H9 (cell line): ENCODE measurements around the gene FBXO5. TPM values are rescaled to one million over a fixed set of nuclear protein-coding genes. Genes with fewer than 3 reads are reported as not detected.
"Not testable (repeated sequence)": the region's sequence is repeated elsewhere in the genome, so short reads cannot be mapped to it uniquely, and the experiment has no call there.

ENCODE experiments used
- DNase-seq: peaks from one replicate; pipeline ENCODE4 v3.0.0-alpha.2; 2017
- H2AFZ ChIP-seq: one replicate; pipeline ENCODE4 v1.6.1; 2013; ENCODE audit warnings: mild to moderate bottlenecking, low read length, control low read depth, moderate library complexity
- H2AK5ac ChIP-seq: 2 replicates; pipeline ENCODE4 v1.6.1; 2013; ENCODE audit warnings: low read length, control low read depth, mixed read lengths; ENCODE audit not compliant: insufficient read length
- H2BK120ac ChIP-seq: one replicate; pipeline ENCODE4 v1.6.1; 2013; ENCODE audit warnings: low read depth, mild to moderate bottlenecking, low read length, control low read depth, inconsistent platforms; ENCODE audit not compliant: poor library complexity, severe bottlenecking
- H2BK12ac ChIP-seq: 2 replicates; pipeline ENCODE4 v1.6.1; 2013; ENCODE audit warnings: low read length, control low read depth, mixed read lengths, low read depth; ENCODE audit not compliant: insufficient read length
- H2BK15ac ChIP-seq: 2 replicates; pipeline ENCODE4 v1.6.1; 2013; ENCODE audit warnings: low read depth, low read length, control low read depth
- H2BK20ac ChIP-seq: one replicate; pipeline ENCODE4 v1.6.1; 2013; ENCODE audit warnings: low read depth, mild to moderate bottlenecking, low read length, control low read depth, inconsistent platforms; ENCODE audit not compliant: poor library complexity, severe bottlenecking
- H2BK5ac ChIP-seq: 2 replicates; pipeline ENCODE4 v1.6.1; 2013; ENCODE audit warnings: low read length, control low read depth, mixed read lengths; ENCODE audit not compliant: insufficient read length
- H3K14ac ChIP-seq: 2 replicates; pipeline ENCODE4 v1.6.1; 2013; ENCODE audit warnings: low read length, control low read depth; ENCODE audit not compliant: insufficient read depth
- H3K18ac ChIP-seq: 2 replicates; pipeline ENCODE4 v1.6.1; 2013; ENCODE audit warnings: low read depth, mild to moderate bottlenecking, mixed read lengths, low read length, control low read depth; ENCODE audit not compliant: insufficient read length
- H3K23ac ChIP-seq: 2 replicates; pipeline ENCODE4 v1.6.1; 2013; ENCODE audit warnings: low read length, control low read depth, mixed read lengths, low read depth; ENCODE audit not compliant: insufficient read length
- H3K23me2 ChIP-seq: 2 replicates; pipeline ENCODE4 v1.6.1; 2013; ENCODE audit warnings: low read depth, mild to moderate bottlenecking, mixed read lengths, low read length, control low read depth; ENCODE audit not compliant: insufficient read length, poor library complexity, severe bottlenecking
- H3K27ac ChIP-seq: 2 replicates; pipeline ENCODE4 v1.5.1; 2013; ENCODE audit warnings: low read length, control low read depth, mixed read lengths, low read depth; ENCODE audit not compliant: insufficient read length
- H3K27me3 ChIP-seq: 2 replicates; pipeline ENCODE4 v1.6.1; 2013; ENCODE audit warnings: low read length, control low read depth, inconsistent platforms; ENCODE audit not compliant: insufficient read depth
- H3K4ac ChIP-seq: 2 replicates; pipeline ENCODE4 v1.6.1; 2013; ENCODE audit warnings: low read depth, mild to moderate bottlenecking, control low read depth, inconsistent platforms, low read length, moderate library complexity
- H3K4me1 ChIP-seq: 2 replicates; pipeline ENCODE4 v1.6.1; 2013; ENCODE audit warnings: low read length, control low read depth, inconsistent platforms; ENCODE audit not compliant: insufficient read depth
- H3K4me2 ChIP-seq: 2 replicates; pipeline ENCODE4 v1.6.1; 2013; ENCODE audit warnings: low read length, control low read depth, mixed read lengths; ENCODE audit not compliant: insufficient read length, insufficient read depth
- H3K56ac ChIP-seq: 2 replicates; pipeline ENCODE4 v1.6.1; 2013; ENCODE audit warnings: low read depth, mild to moderate bottlenecking, mixed read lengths, low read length, control low read depth; ENCODE audit not compliant: insufficient read length
- H3K79me1 ChIP-seq: 2 replicates; pipeline ENCODE4 v1.6.1; 2013; ENCODE audit warnings: low read depth, mild to moderate bottlenecking, moderate library complexity, low read length, control low read depth, inconsistent platforms; ENCODE audit not compliant: insufficient read depth, poor library complexity, severe bottlenecking
- H3K79me2 ChIP-seq: 2 replicates; pipeline ENCODE4 v1.6.1; 2013; ENCODE audit warnings: low read length, control low read depth, inconsistent platforms; ENCODE audit not compliant: insufficient read depth
- H3K9ac ChIP-seq: 2 replicates; pipeline ENCODE4 v1.6.1; 2013; ENCODE audit warnings: low read length, control low read depth, mixed read lengths; ENCODE audit not compliant: insufficient read length; ENCODE audit errors: extremely low read depth
- H3K9me3 ChIP-seq: one replicate; pipeline ENCODE4 v1.6.1; 2013; ENCODE audit warnings: low read depth, low read length, inconsistent platforms; ENCODE audit not compliant: control insufficient read depth
- H3T11ph ChIP-seq: one replicate; pipeline ENCODE4 v1.6.1; 2013; ENCODE audit warnings: mild to moderate bottlenecking, low read length, control low read depth, inconsistent platforms
- H4K20me1 ChIP-seq: one replicate; pipeline ENCODE4 v1.6.1; 2013; ENCODE audit not compliant: control insufficient read depth, insufficient read length, insufficient read depth
- H4K5ac ChIP-seq: 2 replicates; pipeline ENCODE4 v1.6.1; 2013; ENCODE audit warnings: low read depth, mild to moderate bottlenecking, mixed read lengths, low read length, control low read depth; ENCODE audit not compliant: insufficient read length
- H4K8ac ChIP-seq: replicated peaks from 2 replicates; pipeline ENCODE4 v1.6.1; 2013; ENCODE audit warnings: low read length, control low read depth, mixed read lengths, low read depth; ENCODE audit not compliant: insufficient read length
- H4K91ac ChIP-seq: 2 replicates; pipeline ENCODE4 v1.6.1; 2013; ENCODE audit warnings: low read depth, mild to moderate bottlenecking, moderate library complexity, mixed read lengths, low read length, control low read depth; ENCODE audit not compliant: insufficient read length
- H3K27ac Mint-ChIP-seq, 3 experiments: 2 replicates in 2 of 3; 3 replicates in 1 of 3; pipeline ENCODE4 v1.8.0; 2020 to 2021; ENCODE audit warnings: mixed read lengths in 3 of 3, mild to moderate bottlenecking in 1 of 3, moderate library complexity in 1 of 3
- H3K27me3 Mint-ChIP-seq: 2 replicates; pipeline ENCODE4 v1.8.0; 2021; ENCODE audit warnings: low read depth, mild to moderate bottlenecking, moderate library complexity, mixed read lengths
- H3K36me3 Mint-ChIP-seq, 3 experiments: 2 replicates in 2 of 3; 3 replicates in 1 of 3; pipeline ENCODE4 v1.8.0; 2020 to 2021; ENCODE audit warnings: low read depth in 3 of 3, mixed read lengths in 3 of 3; ENCODE audit not compliant: insufficient read depth in 1 of 3
- H3K4me1 Mint-ChIP-seq, 2 experiments: 2 replicates each; pipeline ENCODE4 v1.8.0; 2020; ENCODE audit warnings: mixed read lengths in 2 of 2
- H3K4me3 Mint-ChIP-seq, 2 experiments: 2 replicates in 1 of 2; 3 replicates in 1 of 2; pipeline ENCODE4 v1.8.0; 2020 to 2021; ENCODE audit warnings: mild to moderate bottlenecking in 2 of 2, mixed read lengths in 2 of 2, moderate library complexity in 1 of 2
- H3K9me3 Mint-ChIP-seq, 2 experiments: 2 replicates in 1 of 2; 3 replicates in 1 of 2; pipeline ENCODE4 v1.8.0; 2020; ENCODE audit warnings: mild to moderate bottlenecking in 2 of 2, mixed read lengths in 2 of 2, moderate library complexity in 1 of 2
- CTCF ChIP-seq: fragments of 200-600 bp; sonication (generic); conservative IDR thresholded peaks from 3 replicates; pipeline ENCODE4 v1.8.0; 2021; ENCODE audit warnings: antibody characterized with exemption, mild to moderate bottlenecking
- WGBS: extraction: QIAGEN DNeasy Blood & Tissue Kit; methylation state at CpG from one replicate; pipeline ENCODE4 v1.1.7; 2013; ENCODE audit warnings: missing lambda C conversion rate, low lambda C conversion rate, mixed read lengths; ENCODE audit not compliant: insufficient read length; ENCODE audit errors: extremely low coverage; 5-methylcytosine and 5-hydroxymethylcytosine counted together
- total RNA-seq: library from RNA; stranded (reverse); gene quantifications from 2 replicates; pipeline ENCODE4 v1.2.1, GENCODE V29; 2021

The FBXO5 gene
- total RNA-seq, 1 experiment from 2014 or later: 47.6 TPM

GRCh38 chr6:153001767-153002612, 19.1 kb upstream of the FBXO5 start:
- H3K23me2 ChIP-seq: peaks cover 12% of the 10 kb centered on the region
- H3K27me3 Mint-ChIP-seq: no peaks in the 10 kb centered on the region
- H3K27ac Mint-ChIP-seq: peak overlapping the region; percentile 85 to 98 (median 97)
- peaks cover 15% of the 10 kb centered on the region; the same call in 1 of the 2 replicates for H3K79me2 ChIP-seq
- no peak overlapping the region for H3T11ph ChIP-seq
- no peaks in the 10 kb centered on the region for H3K9me3 ChIP-seq
- H3K4me2 ChIP-seq: peak overlapping the region; percentile 98
- no peak overlapping the region for H2AK5ac ChIP-seq
- H4K91ac ChIP-seq: no peak overlapping the region
- H2BK120ac ChIP-seq: no peak overlapping the region
- peak overlapping the region; percentile 63 for H3K27ac ChIP-seq
- peaks cover 19 to 22% of the 10 kb centered on the region in 2 experiments for H3K4me1 Mint-ChIP-seq
- no peak overlapping the region for H2BK5ac ChIP-seq
- WGBS: no CpG with 5 or more reads among the region's 31 CpGs
- peaks cover 4 to 19% (median 15%) of the 10 kb centered on the region in 3 experiments; a peak in 5 of 7 replicates for H3K36me3 Mint-ChIP-seq
- H3K9ac ChIP-seq: peak overlapping the region; percentile 98
- H3K9me3 Mint-ChIP-seq: no peaks in the 10 kb centered on the region
- TF ChIP-seq CTCF: no peak
- H3K23ac ChIP-seq: no peak overlapping the region
- H2BK12ac ChIP-seq: no peak overlapping the region
- H2AFZ ChIP-seq: no peak overlapping the region
- H3K18ac ChIP-seq: no peak overlapping the region
- H3K56ac ChIP-seq: no peak overlapping the region
- H4K5ac ChIP-seq: no peak overlapping the region
- peak overlapping the region; percentile 95 to 98 for H3K4me3 Mint-ChIP-seq
- H3K27me3 ChIP-seq: no peaks in the 10 kb centered on the region
- H2BK20ac ChIP-seq: no peak overlapping the region
- no peak for DNase-seq
- no peaks in the 10 kb centered on the region for H3K79me1 ChIP-seq
- H4K8ac ChIP-seq: no peak overlapping the region
- H4K20me1 ChIP-seq: no peaks in the 10 kb centered on the region
- peak overlapping the region; percentile 8; the same call in 1 of the 2 replicates for H3K14ac ChIP-seq
- no peaks in the 10 kb centered on the region for H3K4me1 ChIP-seq
- H3K4ac ChIP-seq: no peak overlapping the region
- no peak overlapping the region for H2BK15ac ChIP-seq

GRCh38 chr6:153000790-153001189, 17.9 kb upstream of the FBXO5 start:
- H3K56ac ChIP-seq, H3K9me3 ChIP-seq, H3K27ac Mint-ChIP-seq, H2BK12ac ChIP-seq, H4K20me1 ChIP-seq, H2BK15ac ChIP-seq, H3K9me3 Mint-ChIP-seq, H3K4ac ChIP-seq, H4K91ac ChIP-seq, H3T11ph ChIP-seq, H2BK5ac ChIP-seq, DNase-seq, H3K27ac ChIP-seq, H3K79me1 ChIP-seq, H4K8ac ChIP-seq, H3K9ac ChIP-seq, H2AK5ac ChIP-seq, H3K23ac ChIP-seq, H3K4me1 ChIP-seq, H4K5ac ChIP-seq, H2BK20ac ChIP-seq, H3K18ac ChIP-seq, H3K27me3 Mint-ChIP-seq, H3K14ac ChIP-seq, H2BK120ac ChIP-seq, H3K27me3 ChIP-seq, H2AFZ ChIP-seq: not testable (repeated sequence)
- Mint-ChIP-seq H3K4me3 (peak overlapping the region; percentile 95 to 98), H3K36me3 (peaks cover 6 to 25% (median 21%) of the 10 kb centered on the region in 3 experiments; a peak in 5 of 7 replicates), H3K4me1 (peaks cover 19 to 22% of the 10 kb centered on the region in 2 experiments)
- Histone ChIP-seq H3K23me2 (peaks cover 12% of the 10 kb centered on the region), H3K79me2 (peaks cover 15% of the 10 kb centered on the region; the same call in 1 of the 2 replicates), H3K4me2 (peak overlapping the region; percentile 98)
- WGBS: no CpG with 5 or more reads among the region's 9 CpGs
